GOT3 (cell line): Measurements from ENCODE around the gene NCAPH2.
"Not testable (repeated sequence)": the region's sequence is repeated elsewhere in the genome, so short reads cannot be mapped to it uniquely, and the experiment has no call there.

Experiments used
- DNase-seq: peaks from one replicate; lab custom pipeline; 2025; ENCODE audit warnings: mixed read lengths; lab: John Stamatoyannopoulos, UW

Gene NCAPH2

DNA sequence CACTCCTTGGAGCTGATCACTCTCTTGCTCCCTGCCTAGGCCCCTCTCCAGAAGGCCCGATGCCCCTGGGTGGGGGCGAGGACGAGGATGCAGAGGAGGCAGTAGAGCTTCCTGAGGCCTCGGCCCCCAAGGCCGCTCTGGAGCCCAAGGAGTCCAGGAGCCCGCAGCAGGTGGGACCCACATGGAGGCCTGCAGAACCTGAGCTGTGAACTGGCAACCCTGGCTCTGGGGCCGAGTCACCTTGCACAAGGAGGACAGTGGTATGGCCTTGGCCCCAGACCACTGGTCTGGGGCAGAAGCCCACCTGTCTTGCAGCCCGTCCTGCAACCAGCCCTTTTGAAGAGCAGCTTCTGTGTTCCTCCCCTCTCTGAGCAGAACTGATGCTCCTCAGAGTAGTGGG, 11.1 kb downstream of the NCAPH2 start:
- DNase-seq: no peak

DNA sequence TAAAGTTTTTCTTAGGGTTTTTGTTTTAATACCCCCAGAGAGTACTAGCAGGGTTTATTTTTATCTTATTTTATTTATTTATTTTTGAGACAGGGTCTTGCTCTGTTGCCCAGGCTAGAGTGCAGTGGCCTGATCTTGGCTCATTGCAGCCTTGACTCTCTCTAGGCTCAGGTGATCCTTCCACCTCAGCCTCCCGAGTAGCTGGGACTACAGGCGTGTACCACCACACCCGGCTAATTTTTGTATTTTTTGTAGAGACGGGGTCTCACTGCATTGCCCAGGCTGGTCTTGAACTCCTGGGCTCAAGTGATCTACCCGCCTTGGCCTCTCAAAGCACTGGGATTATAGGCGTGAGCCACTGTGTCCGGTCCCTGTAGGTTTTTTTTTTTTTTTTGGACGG, 12.2 kb downstream of the NCAPH2 start:
- DNase-seq: not testable (repeated sequence)

- DNase-seq: no peak
Observed at GRCh38 chr22:50520826-50521453, 12.9 kb downstream of the NCAPH2 start.

DNA sequence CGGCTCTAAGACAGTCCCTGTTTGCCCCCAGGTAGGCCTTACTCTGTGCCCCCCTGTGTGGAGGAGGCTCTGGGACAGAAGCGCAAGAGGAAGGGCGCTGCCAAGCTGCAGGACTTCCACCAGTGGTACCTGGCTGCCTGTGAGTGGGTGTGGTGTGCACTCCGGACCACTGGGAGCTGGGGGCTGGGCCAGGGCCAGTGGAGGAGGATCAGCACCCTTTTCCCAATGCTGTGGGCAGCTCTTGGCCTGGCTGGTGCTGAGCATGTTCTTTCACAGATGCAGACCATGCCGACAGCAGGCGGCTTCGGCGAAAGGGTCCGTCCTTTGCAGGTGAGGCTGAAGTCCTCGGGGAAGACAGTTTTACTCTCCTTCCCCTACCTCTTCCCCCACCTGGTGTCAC, 13.7 kb downstream of the NCAPH2 start:
- DNase-seq: no peak

DNA sequence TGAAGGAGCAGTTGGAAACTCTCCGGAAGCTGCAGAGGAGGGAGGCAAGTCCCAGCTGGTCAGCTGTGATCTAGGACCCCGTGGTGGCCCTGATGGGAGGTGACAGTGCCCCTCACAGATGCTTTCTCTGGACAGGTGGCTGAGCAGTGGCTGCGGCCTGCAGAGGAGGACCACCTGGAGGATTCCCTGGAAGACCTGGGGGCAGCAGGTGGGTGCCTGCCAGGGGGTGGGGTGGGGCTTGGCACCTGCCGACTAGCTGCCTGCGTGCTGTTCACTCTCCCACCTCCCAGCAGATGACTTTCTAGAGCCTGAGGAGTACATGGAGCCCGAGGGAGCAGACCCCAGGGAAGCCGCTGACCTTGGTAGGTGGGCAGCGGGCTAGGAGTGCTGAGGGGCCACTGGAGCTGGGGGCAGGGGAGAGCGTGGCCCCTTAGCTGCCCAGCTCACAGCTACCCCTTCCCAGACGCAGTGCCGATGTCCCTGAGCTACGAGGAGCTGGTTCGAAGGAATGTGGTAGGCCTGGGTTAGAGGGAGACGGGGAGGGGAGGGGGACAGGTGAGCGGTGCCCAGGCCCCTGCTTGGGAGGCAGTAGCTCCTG, 14.3 kb downstream of the NCAPH2 start:
- DNase-seq: no peak

DNA sequence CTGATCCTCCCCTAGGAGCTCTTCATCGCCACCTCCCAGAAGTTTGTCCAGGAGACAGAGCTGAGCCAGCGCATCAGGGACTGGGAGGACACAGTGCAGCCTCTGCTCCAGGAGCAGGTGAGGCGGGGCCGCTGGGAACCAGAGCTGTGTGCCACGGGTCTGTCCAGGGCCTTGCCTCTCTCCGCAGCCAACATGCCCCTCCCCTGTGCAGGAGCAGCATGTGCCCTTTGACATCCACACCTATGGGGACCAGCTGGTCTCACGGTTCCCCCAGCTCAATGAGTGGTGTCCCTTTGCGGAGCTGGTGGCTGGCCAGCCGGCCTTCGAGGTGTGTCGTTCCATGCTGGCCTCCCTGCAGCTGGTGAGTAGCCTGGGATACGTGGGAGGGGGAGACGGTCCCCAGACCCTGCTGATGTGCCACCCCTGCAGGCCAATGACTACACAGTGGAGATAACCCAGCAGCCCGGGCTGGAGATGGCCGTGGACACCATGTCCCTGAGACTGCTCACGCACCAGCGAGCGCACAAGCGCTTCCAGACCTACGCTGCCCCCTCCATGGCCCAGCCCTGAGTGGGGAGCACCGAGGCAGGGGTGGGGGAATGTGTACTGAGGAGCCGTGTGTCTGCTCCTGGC, 14.9 kb downstream of the NCAPH2 start:
- no peak for DNase-seq

DNA sequence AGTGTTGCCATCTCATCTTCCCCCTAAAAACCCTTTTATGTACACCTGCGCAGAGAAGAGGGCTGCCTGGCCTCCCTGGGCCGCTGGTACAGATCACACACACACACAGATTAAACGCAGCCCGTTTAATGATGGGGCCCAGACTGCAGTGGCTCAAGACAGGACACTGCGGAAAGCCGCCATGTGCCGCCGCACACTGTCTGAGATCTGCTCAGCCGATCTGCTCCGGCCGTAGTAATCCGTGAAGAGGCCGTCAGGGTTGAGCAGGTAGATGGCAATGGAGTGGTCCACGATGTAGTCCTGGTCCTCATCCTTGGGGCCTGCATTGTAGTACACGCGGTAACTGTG, 15.4 kb downstream of the NCAPH2 start:
- no peak for DNase-seq

GRCh38 chr22:50523806-50524675, 16.0 kb downstream of the NCAPH2 start:
- DNase-seq: no peak

GRCh38 chr22:50524676-50525103, 16.7 kb downstream of the NCAPH2 start:
- DNase-seq: no peak

- DNase-seq: peak; percentile 92
Observed at GRCh38 chr22:50525104-50525857, 17.3 kb downstream of the NCAPH2 start, which contains the start of gene SCO2. TSS of gene SCO2 (minus strand) at chr22:50525598. CDS start at chr22:50524411, 1,187 bp downstream.

GRCh38 chr22:50525858-50526107, 17.8 kb downstream of the NCAPH2 start:
- DNase-seq: no peak

GRCh38 chr22:50526108-50526833, 18.2 kb downstream of the NCAPH2 start:
- DNase-seq: peak; percentile 67

- no peak for DNase-seq
Observed at GRCh38 chr22:50526834-50527801, 19.1 kb downstream of the NCAPH2 start.

GRCh38 chr22:50527921-50528681, 20.1 kb downstream of the NCAPH2 start:
- DNase-seq: no peak

DNA sequence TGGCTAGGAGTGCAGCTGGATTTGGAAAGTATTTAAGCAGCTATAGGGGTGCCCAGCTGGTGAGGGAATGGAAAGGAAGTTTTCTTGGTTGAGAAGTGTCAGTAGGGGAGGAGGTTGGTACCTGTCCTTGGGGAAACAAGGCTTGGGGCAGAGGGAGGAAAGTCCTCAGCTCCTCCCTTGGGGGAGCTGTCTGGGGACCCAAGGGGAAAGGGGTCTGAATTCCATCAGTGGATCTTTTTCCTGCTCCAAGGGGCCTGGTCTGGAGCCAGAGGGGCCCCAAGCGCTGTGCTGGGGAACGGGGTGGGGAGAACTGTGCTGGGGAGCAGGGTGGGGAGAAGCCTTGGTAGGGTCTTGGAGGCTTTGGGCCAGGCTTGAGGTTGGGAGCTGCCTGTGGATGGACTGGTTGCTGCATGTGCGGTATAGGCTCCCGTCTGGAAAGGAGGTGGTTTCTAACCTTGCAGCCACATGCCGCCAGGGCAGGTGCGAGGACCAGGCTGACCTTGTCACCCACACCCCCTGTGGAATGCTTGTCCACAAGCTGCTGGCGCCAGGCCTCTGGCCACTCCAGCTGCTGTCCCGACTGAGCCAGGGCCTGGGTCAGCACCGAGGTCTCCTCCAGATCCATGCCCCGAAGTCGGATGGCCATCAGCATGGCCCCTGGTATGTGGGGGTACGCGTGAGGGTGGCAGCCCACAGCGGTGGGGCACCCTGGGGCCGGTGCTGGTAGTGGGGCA, 20.8 kb downstream of the NCAPH2 start:
- no peak for DNase-seq

DNA sequence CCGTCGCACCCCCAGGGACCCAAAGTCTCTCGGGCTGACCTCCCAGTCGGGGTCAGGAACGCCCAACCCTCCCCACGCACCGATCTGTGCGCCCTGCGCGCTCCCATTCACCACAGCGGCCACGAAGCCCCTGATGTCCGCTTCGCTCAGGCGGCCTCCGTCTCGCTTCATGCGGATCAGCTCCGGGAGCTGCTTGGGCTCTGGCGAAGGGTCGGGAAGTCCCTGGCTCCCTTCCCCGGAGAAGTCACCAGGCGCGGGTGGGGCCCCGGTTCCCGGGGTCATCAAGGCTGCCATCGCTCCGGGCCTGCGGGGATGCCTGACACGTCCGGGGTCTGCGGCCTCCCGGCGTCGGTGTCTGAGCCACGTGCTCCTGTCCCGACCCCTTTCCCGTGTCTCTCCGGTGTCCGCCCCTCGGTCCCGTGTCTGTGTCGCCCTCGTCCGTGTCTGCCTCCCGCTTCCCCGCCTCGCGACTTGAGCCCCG, 21.4 kb downstream of the NCAPH2 start:
- DNase-seq: no peak

- peak; percentile 63 for DNase-seq
Observed at GRCh38 chr22:50529897-50530579, 22.0 kb downstream of the NCAPH2 start, which contains the start of gene TYMP. TSS of gene TYMP (minus strand) at chr22:50530012. CDS start at chr22:50529709, 303 bp downstream.

DNA sequence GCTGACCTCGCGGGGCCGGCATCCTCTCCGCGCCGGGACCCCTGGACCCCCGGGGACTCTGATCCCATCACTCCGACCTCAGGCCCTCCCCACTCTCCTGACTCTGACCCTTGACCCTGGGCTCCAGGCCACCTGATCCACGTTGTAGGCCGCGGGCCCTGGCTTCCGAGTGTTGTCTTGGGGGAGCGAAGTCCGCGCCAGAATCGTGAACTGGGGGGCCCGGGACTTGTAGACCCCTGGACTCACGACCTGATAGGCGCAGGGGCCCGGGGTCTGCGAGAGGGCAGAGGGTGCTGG, 22.5 kb downstream of the NCAPH2 start:
- DNase-seq: peak; percentile 63
